Stimulated activated naive CD8-positive, alpha-beta T cell treated with anti-CD3 and anti-CD28 coated beads, Interleukin-15, Interleukin-2, amounts not matched to agents 100 ng/mL and 50 ng/mL, for 24 hours (primary cell): ENCODE measurements around the gene TBC1D22A.

Experiments
- H3K27ac Mint-ChIP-seq: one replicate; pipeline ENCODE4 v1.8.0; 2021; ENCODE audit warnings: mild to moderate bottlenecking, mixed read lengths
- H3K27me3 Mint-ChIP-seq: one replicate; pipeline ENCODE4 v1.8.0; 2021; ENCODE audit warnings: mixed read lengths
- H3K36me3 Mint-ChIP-seq: one replicate; pipeline ENCODE4 v1.8.0; 2021; ENCODE audit warnings: low read depth, mixed read lengths
- H3K4me1 Mint-ChIP-seq: one replicate; pipeline ENCODE4 v1.8.0; 2021; ENCODE audit warnings: low read depth, mixed read lengths
- H3K4me3 Mint-ChIP-seq: one replicate; pipeline ENCODE4 v1.8.0; 2021; ENCODE audit warnings: mild to moderate bottlenecking, mixed read lengths
- H3K9me3 Mint-ChIP-seq: one replicate; pipeline ENCODE4 v1.8.0; 2021; ENCODE audit warnings: mixed read lengths

Gene TBC1D22A

GRCh38 chr22:47191671-47192650, 429.5 kb downstream of the TBC1D22A start:
- H3K4me3 Mint-ChIP-seq = no peak overlapping the region
- H3K4me1 Mint-ChIP-seq = no peaks in the 10 kb centered on the region
- H3K9me3 Mint-ChIP-seq = peaks cover 5% of the 10 kb centered on the region
- H3K36me3 Mint-ChIP-seq = no peaks in the 10 kb centered on the region
- H3K27ac Mint-ChIP-seq = no peak overlapping the region
- no peaks in the 10 kb centered on the region for H3K27me3 Mint-ChIP-seq

GRCh38 chr22:47192651-47193437, 430.4 kb downstream of the TBC1D22A start:
- Mint-ChIP-seq H3K27ac (no peak overlapping the region), H3K4me3 (no peak overlapping the region), H3K36me3 (no peaks in the 10 kb centered on the region), H3K4me1 (no peaks in the 10 kb centered on the region), H3K9me3 (no peaks in the 10 kb centered on the region), H3K27me3 (no peaks in the 10 kb centered on the region)

- Mint-ChIP-seq H3K36me3 (no peaks in the 10 kb centered on the region), H3K4me3 (no peak overlapping the region), H3K27ac (no peak overlapping the region), H3K4me1 (no peaks in the 10 kb centered on the region), H3K9me3 (no peaks in the 10 kb centered on the region), H3K27me3 (no peaks in the 10 kb centered on the region)
Measured at GRCh38 chr22:47193606-47194329, 431.3 kb downstream of the TBC1D22A start.

DNA sequence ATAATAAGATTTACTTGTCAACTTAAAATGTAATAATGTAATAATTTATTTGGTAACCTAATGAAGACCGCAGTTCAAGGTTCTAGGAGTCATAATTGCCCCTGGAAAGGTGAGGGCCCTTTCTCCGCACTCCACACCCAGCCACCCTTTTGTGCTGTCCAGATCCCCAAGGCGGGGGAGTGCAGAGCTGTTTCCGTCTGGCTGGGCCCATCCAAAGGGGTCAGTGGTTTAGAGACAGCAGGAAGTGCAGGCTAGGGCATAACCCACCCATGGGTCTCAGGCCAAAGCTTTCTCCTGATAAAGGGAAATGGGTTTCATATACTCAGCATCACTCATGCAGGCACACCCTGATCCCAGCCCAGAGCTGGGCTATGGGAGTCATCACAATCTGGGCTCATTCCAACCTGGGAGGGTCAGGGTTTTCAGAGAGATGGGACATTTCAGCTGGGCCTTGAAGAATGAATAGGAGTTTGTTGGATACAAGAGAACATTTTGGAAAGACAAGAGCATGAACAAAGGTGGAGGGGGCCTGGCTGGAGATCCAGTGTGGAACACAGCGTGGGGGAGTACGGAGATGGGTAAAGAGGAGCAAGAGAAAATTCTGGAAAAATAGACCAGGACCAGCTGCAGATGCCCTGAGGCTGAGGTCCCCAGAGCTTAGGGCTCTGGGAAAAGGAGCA, 432.2 kb downstream of the TBC1D22A start:
- Mint-ChIP-seq H3K27ac (no peak overlapping the region), H3K9me3 (no peaks in the 10 kb centered on the region), H3K4me3 (no peak overlapping the region), H3K4me1 (no peaks in the 10 kb centered on the region), H3K36me3 (no peaks in the 10 kb centered on the region), H3K27me3 (no peaks in the 10 kb centered on the region)

- Mint-ChIP-seq H3K27ac (no peak overlapping the region), H3K36me3 (no peaks in the 10 kb centered on the region), H3K27me3 (no peaks in the 10 kb centered on the region), H3K4me1 (no peaks in the 10 kb centered on the region), H3K4me3 (no peak overlapping the region), H3K9me3 (no peaks in the 10 kb centered on the region)
Measured at GRCh38 chr22:47195156-47195483, 432.7 kb downstream of the TBC1D22A start.

DNA sequence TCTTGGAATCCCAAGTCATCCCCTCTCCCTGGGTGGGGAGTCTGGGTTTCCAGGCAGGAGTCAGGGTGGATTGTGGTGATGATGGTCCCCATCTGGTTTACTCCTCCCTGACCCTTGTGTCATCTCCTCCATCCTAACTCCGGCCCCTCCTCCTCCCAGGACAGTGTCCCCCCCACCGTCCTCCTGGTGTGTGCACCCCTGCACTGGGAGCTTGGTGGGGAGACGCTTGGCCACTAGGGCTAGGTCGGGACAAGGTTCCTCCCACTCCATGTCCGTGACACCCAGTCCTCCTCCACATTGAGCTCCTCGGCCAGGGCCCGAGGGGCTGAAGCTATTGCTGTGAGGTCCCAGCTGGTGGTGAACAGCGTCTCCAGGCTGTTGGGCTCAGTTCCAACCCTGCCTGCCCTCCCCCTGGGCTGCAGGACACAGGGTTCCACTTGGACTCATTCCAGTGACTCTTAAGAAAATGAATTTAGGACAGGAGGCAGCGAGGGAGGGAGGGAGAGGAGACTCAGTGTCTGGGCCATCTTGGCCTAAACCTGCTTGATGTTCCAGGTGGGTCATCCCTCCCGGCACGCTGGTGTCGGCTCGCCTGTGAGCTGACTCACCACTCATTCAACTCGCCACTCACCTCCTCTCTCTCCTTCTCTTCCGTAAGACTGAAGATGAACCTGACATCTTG, 433.2 kb downstream of the TBC1D22A start:
- no peak overlapping the region for H3K4me3 Mint-ChIP-seq
- no peaks in the 10 kb centered on the region for H3K27me3 Mint-ChIP-seq
- no peaks in the 10 kb centered on the region for H3K4me1 Mint-ChIP-seq
- H3K36me3 Mint-ChIP-seq = no peaks in the 10 kb centered on the region
- no peaks in the 10 kb centered on the region for H3K9me3 Mint-ChIP-seq
- H3K27ac Mint-ChIP-seq = no peak overlapping the region

DNA sequence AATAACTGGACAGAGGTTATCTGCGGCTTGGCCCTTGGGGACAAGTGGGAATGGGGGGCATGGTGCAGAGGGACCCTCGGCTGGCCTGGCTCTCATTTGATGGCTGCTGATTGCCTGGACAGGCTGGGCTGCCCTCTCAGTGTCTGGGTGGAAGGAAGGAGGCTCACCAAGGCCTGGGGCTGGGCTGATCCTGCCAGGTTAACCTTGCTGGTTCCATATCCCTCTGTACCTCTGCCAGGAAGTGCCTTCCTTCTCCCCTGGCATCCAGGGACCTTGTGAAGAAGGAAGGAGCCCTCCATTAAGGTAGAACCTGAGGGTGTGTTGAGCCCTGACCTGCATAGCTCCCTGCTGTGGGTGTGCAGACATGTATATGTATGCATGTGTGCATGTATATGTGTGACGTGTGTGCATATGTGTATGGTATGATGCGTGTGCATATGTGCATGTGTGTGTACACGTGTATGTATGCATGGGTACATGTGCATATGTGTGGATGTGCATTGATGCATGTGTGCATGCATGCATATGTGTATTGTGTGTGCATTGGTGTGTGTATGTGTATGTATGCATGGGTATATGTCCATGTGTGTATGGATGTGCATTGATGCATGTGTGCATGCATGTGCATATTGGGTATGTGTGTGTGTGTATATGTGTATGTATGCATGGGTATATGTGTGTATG, 433.9 kb downstream of the TBC1D22A start:
- Mint-ChIP-seq H3K27me3 (no peaks in the 10 kb centered on the region), H3K4me3 (no peak overlapping the region), H3K36me3 (no peaks in the 10 kb centered on the region), H3K4me1 (no peaks in the 10 kb centered on the region), H3K9me3 (no peaks in the 10 kb centered on the region), H3K27ac (no peak overlapping the region)

- Mint-ChIP-seq H3K4me1 (no peaks in the 10 kb centered on the region), H3K27me3 (no peaks in the 10 kb centered on the region), H3K27ac (no peak overlapping the region), H3K9me3 (no peaks in the 10 kb centered on the region), H3K36me3 (no peaks in the 10 kb centered on the region), H3K4me3 (no peak overlapping the region)
Measured at GRCh38 chr22:47196881-47197772, 434.7 kb downstream of the TBC1D22A start.

DNA sequence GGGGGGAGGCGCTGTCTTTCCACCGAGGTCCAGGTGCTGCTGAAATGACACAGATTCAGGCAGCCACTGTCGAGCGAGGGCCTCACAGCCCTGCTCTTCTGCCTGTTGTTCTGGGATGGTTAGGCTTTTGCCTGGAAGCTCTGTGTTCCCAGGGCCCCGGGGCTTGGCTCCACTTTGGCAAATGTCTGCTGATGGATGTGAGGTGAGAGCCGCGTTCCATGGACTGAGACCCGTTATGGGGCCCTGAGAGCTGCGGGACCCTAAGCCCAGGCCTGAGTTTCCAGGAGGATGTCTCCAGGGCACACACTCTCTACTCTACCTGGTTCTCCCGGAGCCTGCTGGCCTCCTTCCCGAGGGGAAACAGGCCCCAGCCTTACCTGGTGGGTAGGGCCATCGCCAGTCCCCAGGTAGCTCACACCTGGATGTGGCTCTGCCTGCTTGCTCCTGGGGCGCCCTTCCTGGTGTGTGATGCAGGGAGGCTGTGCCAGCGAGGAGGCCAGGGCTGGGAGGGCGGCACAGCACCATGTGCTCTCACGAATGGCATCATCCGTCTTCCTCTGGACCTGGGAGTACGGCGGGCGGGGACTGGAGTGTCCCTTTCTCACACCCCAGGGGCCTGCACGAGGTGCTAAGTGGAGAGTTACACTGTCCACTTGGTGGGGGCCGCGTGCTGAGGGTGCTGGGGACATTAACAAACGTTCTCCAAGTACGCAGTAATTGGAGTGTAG, 435.5 kb downstream of the TBC1D22A start:
- Mint-ChIP-seq H3K27me3 (no peaks in the 10 kb centered on the region), H3K27ac (no peak overlapping the region), H3K4me1 (no peaks in the 10 kb centered on the region), H3K4me3 (no peak overlapping the region), H3K36me3 (no peaks in the 10 kb centered on the region), H3K9me3 (no peaks in the 10 kb centered on the region)

- no peaks in the 10 kb centered on the region for H3K9me3 Mint-ChIP-seq
- H3K4me3 Mint-ChIP-seq = no peak overlapping the region
- H3K27ac Mint-ChIP-seq = no peak overlapping the region
- no peaks in the 10 kb centered on the region for H3K4me1 Mint-ChIP-seq
- H3K36me3 Mint-ChIP-seq = no peaks in the 10 kb centered on the region
- H3K27me3 Mint-ChIP-seq = no peaks in the 10 kb centered on the region
Measured at GRCh38 chr22:47198801-47199251, 436.4 kb downstream of the TBC1D22A start.

GRCh38 chr22:47199261-47199978, 437.0 kb downstream of the TBC1D22A start:
- no peaks in the 10 kb centered on the region for H3K4me1 Mint-ChIP-seq
- no peak overlapping the region for H3K4me3 Mint-ChIP-seq
- no peaks in the 10 kb centered on the region for H3K27me3 Mint-ChIP-seq
- no peaks in the 10 kb centered on the region for H3K9me3 Mint-ChIP-seq
- no peak overlapping the region for H3K27ac Mint-ChIP-seq
- H3K36me3 Mint-ChIP-seq = no peaks in the 10 kb centered on the region

DNA sequence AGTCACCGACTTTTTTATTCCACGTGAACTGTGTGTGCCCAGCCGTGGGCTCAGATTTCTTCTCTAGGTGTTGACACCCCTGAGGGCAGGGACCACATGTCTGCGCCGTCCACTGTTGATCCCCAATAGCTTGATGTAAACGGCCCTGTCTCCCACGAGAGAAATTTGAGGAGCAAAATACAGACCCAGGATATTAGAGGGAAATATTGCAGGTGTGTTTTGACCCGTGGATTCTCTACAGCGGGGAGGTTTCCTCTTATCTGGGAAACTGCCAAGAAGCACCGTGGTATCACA, 437.5 kb downstream of the TBC1D22A start:
- Mint-ChIP-seq H3K36me3 (no peaks in the 10 kb centered on the region), H3K9me3 (no peaks in the 10 kb centered on the region)

More for the DNA sequence above, 437.5 kb downstream of the TBC1D22A start:
- no peaks in the 10 kb centered on the region for H3K4me1 Mint-ChIP-seq
- H3K27ac Mint-ChIP-seq = no peak overlapping the region
- H3K27me3 Mint-ChIP-seq = no peaks in the 10 kb centered on the region
- no peak overlapping the region for H3K4me3 Mint-ChIP-seq
